Stimulated activated CD8-positive, alpha-beta memory T cell treated with anti-CD3 and anti-CD28 coated beads, Interleukin-15, amount 100 ng/mL, for 24 hours (primary cell): ENCODE results near the gene MPG.
A peak's percentile ranks its signal among the peaks of the same experiment; 100 is the strongest.
"Not testable (repeated sequence)": the region's sequence is repeated elsewhere in the genome, so short reads cannot be mapped to it uniquely, and the experiment has no call there.

Experiments used
- DNase-seq: peaks from one replicate; pipeline ENCODE4 v3.0.0-alpha.2; 2020; ENCODE audit warnings: low read depth

MPG gene

GRCh38 chr16:112153-112840, 34.3 kb downstream of the MPG start:
- no peak for DNase-seq

- no peak for DNase-seq
Measured at GRCh38 chr16:114327-114726, 36.3 kb downstream of the MPG start.

GRCh38 chr16:116015-116414, 38.0 kb downstream of the MPG start:
- no peak for DNase-seq

- DNase-seq = peak; percentile 25
Measured at GRCh38 chr16:117379-118365, 39.6 kb downstream of the MPG start.

GRCh38 chr16:118857-119256, 40.8 kb downstream of the MPG start:
- DNase-seq = no peak

GRCh38 chr16:119295-119694, 41.3 kb downstream of the MPG start:
- DNase-seq = no peak

GRCh38 chr16:119835-120491, 41.9 kb downstream of the MPG start:
- no peak for DNase-seq

- no peak for DNase-seq
Measured at GRCh38 chr16:120756-121155, 42.7 kb downstream of the MPG start.

GRCh38 chr16:122361-122760, 44.3 kb downstream of the MPG start:
- no peak for DNase-seq

- not testable (repeated sequence) for DNase-seq
Measured at GRCh38 chr16:123558-124350, 45.7 kb downstream of the MPG start.

GRCh38 chr16:125011-125410, 47.0 kb downstream of the MPG start:
- DNase-seq = no peak

- DNase-seq = no peak
Measured at GRCh38 chr16:129075-129474, 51.0 kb downstream of the MPG start.

- no peak for DNase-seq
Measured at GRCh38 chr16:130533-131173, 52.6 kb downstream of the MPG start.

GRCh38 chr16:132120-132519, 54.1 kb downstream of the MPG start:
- DNase-seq = no peak

- DNase-seq = no peak
Measured at GRCh38 chr16:133716-134115, 55.7 kb downstream of the MPG start.
